ENCODE data around the gene PANK1.

The PANK1 gene

DNA sequence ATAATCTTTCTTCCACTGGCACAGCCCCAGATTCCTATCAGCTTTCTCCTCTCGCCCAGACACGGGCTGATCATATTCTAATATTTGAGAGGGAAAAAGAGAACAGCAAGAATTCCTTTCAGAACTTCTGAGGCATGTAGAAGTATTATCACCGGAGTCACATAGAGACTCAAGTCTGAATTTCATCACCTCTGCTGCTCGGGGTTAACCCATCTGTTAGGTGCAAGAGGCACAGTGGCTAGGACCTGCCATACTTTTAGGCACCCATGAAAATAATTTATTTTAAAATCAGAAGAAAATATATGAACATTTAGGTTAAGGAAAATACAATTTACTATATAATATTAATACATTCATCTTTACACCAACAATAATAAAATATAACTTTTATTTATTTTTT is 21.0 kb downstream of the PANK1 start (continued):
- TF ChIP-seq, protein P1, sequence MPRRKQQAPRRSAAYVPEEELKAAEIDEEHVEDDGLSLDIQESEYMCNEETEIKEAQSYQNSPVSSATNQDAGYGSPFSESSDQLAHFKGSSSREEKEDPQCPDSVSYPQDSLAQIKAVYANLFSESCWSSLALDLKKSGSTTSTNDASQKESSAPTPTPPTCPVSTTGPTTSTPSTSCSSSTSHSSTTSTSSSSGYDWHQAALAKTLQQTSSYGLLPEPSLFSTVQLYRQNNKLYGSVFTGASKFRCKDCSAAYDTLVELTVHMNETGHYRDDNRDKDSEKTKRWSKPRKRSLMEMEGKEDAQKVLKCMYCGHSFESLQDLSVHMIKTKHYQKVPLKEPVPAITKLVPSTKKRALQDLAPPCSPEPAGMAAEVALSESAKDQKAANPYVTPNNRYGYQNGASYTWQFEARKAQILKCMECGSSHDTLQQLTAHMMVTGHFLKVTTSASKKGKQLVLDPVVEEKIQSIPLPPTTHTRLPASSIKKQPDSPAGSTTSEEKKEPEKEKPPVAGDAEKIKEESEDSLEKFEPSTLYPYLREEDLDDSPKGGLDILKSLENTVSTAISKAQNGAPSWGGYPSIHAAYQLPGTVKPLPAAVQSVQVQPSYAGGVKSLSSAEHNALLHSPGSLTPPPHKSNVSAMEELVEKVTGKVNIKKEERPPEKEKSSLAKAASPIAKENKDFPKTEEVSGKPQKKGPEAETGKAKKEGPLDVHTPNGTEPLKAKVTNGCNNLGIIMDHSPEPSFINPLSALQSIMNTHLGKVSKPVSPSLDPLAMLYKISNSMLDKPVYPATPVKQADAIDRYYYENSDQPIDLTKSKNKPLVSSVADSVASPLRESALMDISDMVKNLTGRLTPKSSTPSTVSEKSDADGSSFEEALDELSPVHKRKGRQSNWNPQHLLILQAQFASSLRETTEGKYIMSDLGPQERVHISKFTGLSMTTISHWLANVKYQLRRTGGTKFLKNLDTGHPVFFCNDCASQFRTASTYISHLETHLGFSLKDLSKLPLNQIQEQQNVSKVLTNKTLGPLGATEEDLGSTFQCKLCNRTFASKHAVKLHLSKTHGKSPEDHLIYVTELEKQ (tag by site-specific recombination; IDR thresholded peaks at IDR 0.05; ENCODE audit: borderline replicate concordance), result no peak
- TF ChIP-seq ZNF48 (tag by site-specific recombination; IDR thresholded peaks at IDR 0.05) (no peak), ZNF16 (tag by site-specific recombination; IDR thresholded peaks at IDR 0.05; ENCODE audit: low read depth) (no peak), ZNF138 (tag by site-specific recombination; IDR thresholded peaks at IDR 0.05; ENCODE audit: borderline replicate concordance) (no peak), ZNF768 (tag by site-specific recombination; IDR thresholded peaks at IDR 0.05) (no peak), YY1 (tag by site-specific recombination; IDR thresholded peaks at IDR 0.05) (no peak), SP2 (tag by site-specific recombination; IDR thresholded peaks at IDR 0.05) (no peak), ZNF311 (tag by site-specific recombination; IDR thresholded peaks at IDR 0.05; ENCODE audit: borderline replicate concordance) (no peak)

DNA sequence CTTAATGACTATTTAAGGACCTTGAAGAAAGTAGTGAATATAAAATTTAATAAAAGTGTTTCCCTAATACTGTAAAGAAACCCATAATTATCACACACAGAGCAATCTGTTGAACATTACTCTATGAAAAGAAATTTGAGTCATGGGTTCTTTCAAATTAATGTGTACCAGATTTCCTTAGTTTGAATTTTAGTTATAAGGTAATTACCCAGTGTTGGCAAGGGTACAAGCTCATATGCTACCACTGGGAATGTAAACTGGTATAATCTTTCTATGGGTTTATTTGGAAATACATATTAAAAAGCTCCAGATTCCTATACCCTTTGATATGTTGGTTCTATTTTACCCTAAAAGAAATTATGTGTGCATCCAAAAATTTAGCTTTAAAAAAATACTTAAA is 22.9 kb downstream of the PANK1 start:
- TF ChIP-seq ZNF311 (tag by site-specific recombination; IDR thresholded peaks at IDR 0.05; ENCODE audit: borderline replicate concordance) (no peak), ZNF19 (tag by site-specific recombination; IDR thresholded peaks at IDR 0.05; ENCODE audit: low read depth) (no peak), ZNF354C (tag by site-specific recombination; IDR thresholded peaks at IDR 0.05; ENCODE audit: borderline replicate concordance, low read depth) (no peak), ZNF747 (tag by site-specific recombination; IDR thresholded peaks at IDR 0.05) (no peak), ZNF544 (tag by site-specific recombination; IDR thresholded peaks at IDR 0.05) (no peak), SP2 (tag by site-specific recombination; IDR thresholded peaks at IDR 0.05) (no peak), ZNF837 (tag by site-specific recombination; IDR thresholded peaks at IDR 0.05) (no peak)
- TF ChIP-seq, protein P2, sequence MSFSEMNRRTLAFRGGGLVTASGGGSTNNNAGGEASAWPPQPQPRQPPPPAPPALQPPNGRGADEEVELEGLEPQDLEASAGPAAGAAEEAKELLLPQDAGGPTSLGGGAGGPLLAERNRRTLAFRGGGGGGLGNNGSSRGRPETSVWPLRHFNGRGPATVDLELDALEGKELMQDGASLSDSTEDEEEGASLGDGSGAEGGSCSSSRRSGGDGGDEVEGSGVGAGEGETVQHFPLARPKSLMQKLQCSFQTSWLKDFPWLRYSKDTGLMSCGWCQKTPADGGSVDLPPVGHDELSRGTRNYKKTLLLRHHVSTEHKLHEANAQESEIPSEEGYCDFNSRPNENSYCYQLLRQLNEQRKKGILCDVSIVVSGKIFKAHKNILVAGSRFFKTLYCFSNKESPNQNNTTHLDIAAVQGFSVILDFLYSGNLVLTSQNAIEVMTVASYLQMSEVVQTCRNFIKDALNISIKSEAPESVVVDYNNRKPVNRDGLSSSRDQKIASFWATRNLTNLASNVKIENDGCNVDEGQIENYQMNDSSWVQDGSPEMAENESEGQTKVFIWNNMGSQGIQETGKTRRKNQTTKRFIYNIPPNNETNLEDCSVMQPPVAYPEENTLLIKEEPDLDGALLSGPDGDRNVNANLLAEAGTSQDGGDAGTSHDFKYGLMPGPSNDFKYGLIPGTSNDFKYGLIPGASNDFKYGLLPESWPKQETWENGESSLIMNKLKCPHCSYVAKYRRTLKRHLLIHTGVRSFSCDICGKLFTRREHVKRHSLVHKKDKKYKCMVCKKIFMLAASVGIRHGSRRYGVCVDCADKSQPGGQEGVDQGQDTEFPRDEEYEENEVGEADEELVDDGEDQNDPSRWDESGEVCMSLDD (tag by site-specific recombination; IDR thresholded peaks at IDR 0.05), result no peak
- TF ChIP-seq, protein P3, sequence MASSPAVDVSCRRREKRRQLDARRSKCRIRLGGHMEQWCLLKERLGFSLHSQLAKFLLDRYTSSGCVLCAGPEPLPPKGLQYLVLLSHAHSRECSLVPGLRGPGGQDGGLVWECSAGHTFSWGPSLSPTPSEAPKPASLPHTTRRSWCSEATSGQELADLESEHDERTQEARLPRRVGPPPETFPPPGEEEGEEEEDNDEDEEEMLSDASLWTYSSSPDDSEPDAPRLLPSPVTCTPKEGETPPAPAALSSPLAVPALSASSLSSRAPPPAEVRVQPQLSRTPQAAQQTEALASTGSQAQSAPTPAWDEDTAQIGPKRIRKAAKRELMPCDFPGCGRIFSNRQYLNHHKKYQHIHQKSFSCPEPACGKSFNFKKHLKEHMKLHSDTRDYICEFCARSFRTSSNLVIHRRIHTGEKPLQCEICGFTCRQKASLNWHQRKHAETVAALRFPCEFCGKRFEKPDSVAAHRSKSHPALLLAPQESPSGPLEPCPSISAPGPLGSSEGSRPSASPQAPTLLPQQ (tag by site-specific recombination; IDR thresholded peaks at IDR 0.05), result no peak
- Histone ChIP-seq H3K27ac (ENCODE audit: extremely low read depth, low read depth, low read length) (no peak overlapping the region), H3K4me1 (ENCODE audit: control insufficient read depth, insufficient read depth, low read length) (peaks cover 5% of the 10 kb centered on the region; the same call in 1 of the 2 replicates), H3K9me3 (ENCODE audit: control insufficient read depth, insufficient read depth, low read depth, low read length) (no peaks in the 10 kb centered on the region), H3K36me3 (ENCODE audit: control insufficient read depth in 2 of 2, insufficient read depth in 1 of 2, low read length in 2 of 2) (no peaks in the 10 kb centered on the region), H3K4me3 (ENCODE audit: low read depth, low read length) (no peak overlapping the region)
- POLR2A ChIA-PET, result no interaction called here
- CTCF ChIA-PET, result interaction anchor here (0.7 to 1.0 kb wide), 2 partner anchors 196 to 405 kb away, joined by 3 read pairs; no protein-coding TSS in a partner anchor

DNA sequence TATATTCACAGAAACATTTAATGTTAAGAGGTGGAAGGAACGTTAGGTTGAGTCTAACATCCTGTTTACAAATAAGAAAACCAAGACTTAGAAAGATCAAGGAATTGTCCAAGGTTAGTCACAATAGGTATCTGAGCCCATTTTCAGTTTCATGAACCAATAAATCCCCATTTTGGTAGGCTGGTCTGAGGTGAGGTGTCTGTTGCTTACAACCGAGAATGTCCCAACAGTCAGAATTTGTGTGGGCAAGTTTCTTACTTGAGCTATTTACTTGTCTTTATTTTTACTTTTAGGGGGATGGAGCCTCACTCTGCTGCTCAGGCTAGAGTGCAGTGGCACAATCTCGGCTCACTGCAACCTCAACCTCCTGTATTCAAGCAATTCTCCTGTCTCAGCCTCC is 23.6 kb downstream of the PANK1 start:
- H3K9me3 ChIP-seq (ENCODE audit: control insufficient read depth, insufficient read depth, low read depth, low read length), result no peaks in the 10 kb centered on the region
- H3K36me3 ChIP-seq (ENCODE audit: control insufficient read depth in 2 of 2, insufficient read depth in 1 of 2, low read length in 2 of 2), result no peaks in the 10 kb centered on the region
- no peak overlapping the region for H3K4me3 ChIP-seq (ENCODE audit: low read depth, low read length)
- H3K27ac ChIP-seq (ENCODE audit: extremely low read depth, low read depth, low read length), result no peak overlapping the region
- CTCF ChIA-PET, result interaction anchor here (0.6 to 1.0 kb wide), 2 partner anchors 25 to 195 kb away, joined by 3 read pairs; no protein-coding TSS in a partner anchor
- H3K4me1 ChIP-seq (ENCODE audit: control insufficient read depth, insufficient read depth, low read length), result peaks cover 5% of the 10 kb centered on the region; the same call in 1 of the 2 replicates
- POLR2A ChIA-PET, result no interaction called here
- TF ChIP-seq ZNF585B (tag by site-specific recombination; IDR thresholded peaks at IDR 0.05) (no peak), YY2 (tag by site-specific recombination; IDR thresholded peaks at IDR 0.05) (no peak), ZNF600 (tag by site-specific recombination; IDR thresholded peaks at IDR 0.05) (no peak), ZNF426 (tag by site-specific recombination; IDR thresholded peaks at IDR 0.05) (no peak), ZNF175 (tag by site-specific recombination; IDR thresholded peaks at IDR 0.05) (no peak), ZNF311 (tag by site-specific recombination; IDR thresholded peaks at IDR 0.05; ENCODE audit: borderline replicate concordance) (no peak), GLIS2 (tag by site-specific recombination; IDR thresholded peaks at IDR 0.05) (no peak), ZNF747 (tag by site-specific recombination; IDR thresholded peaks at IDR 0.05) (no peak), ZNF214 (tag by site-specific recombination; IDR thresholded peaks at IDR 0.05; ENCODE audit: borderline replicate concordance) (no peak), SETDB1 (IDR thresholded peaks at IDR 0.05; ENCODE audit: insufficient read length, low read length) (no peak)
- TF ChIP-seq, protein P4, sequence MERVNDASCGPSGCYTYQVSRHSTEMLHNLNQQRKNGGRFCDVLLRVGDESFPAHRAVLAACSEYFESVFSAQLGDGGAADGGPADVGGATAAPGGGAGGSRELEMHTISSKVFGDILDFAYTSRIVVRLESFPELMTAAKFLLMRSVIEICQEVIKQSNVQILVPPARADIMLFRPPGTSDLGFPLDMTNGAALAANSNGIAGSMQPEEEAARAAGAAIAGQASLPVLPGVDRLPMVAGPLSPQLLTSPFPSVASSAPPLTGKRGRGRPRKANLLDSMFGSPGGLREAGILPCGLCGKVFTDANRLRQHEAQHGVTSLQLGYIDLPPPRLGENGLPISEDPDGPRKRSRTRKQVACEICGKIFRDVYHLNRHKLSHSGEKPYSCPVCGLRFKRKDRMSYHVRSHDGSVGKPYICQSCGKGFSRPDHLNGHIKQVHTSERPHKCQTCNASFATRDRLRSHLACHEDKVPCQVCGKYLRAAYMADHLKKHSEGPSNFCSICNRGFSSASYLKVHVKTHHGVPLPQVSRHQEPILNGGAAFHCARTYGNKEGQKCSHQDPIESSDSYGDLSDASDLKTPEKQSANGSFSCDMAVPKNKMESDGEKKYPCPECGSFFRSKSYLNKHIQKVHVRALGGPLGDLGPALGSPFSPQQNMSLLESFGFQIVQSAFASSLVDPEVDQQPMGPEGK (tag by site-specific recombination; IDR thresholded peaks at IDR 0.05), result no peak

All from HEK293 (cell line).